ENCODE results near the gene ZNF366.

ZNF366 gene

GRCh38 chr5:72489536-72489935 is 17.7 kb downstream of the ZNF366 start:
- no peak for DNase-seq

- no peak for DNase-seq
Observed at GRCh38 chr5:72488756-72489155, 18.5 kb downstream of the ZNF366 start.

DNA sequence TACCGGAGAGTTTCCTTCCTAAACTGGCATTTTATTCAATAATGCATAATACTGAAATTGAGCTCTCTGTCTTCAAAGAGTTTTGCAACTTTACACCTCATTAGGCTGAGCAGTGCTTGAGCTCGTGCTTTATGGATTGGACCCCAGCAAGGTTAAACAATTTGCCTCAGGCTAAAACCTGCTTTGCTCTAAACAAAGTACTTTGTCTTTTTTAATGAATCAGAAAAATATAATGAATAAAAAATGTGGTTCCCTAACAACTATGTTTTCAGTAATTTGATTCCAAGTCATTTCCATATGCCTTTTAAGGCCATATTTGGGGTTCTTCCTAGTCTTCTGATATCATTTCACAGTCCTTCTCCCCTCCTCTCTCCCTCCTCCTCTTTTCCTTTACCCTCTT is 20.0 kb downstream of the ZNF366 start:
- DNase-seq: no peak

- DNase-seq: no peak
Observed at GRCh38 chr5:72486371-72486770, 20.8 kb downstream of the ZNF366 start.

GRCh38 chr5:72485430-72485974 is 21.7 kb downstream of the ZNF366 start:
- no peak for DNase-seq

DNA sequence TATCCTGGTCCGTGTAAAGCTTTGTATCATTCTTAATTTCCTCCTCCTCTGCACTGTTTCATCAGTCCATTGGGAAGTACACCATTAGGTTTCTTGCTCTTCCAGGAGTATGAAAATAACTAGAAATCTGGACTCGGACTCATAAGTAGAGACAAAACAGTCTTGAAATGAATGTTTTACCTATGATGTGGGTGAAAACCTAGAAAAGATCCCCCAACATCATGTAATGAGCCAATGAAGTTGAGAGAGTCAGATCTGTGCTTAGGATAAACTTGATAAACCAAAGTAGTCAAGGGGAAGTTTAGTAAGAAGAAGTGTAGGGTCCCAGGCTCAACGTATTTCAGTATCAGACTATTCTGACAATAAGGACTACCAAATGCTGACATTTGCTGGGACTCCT is 25.2 kb downstream of the ZNF366 start:
- no peak for DNase-seq

DNA sequence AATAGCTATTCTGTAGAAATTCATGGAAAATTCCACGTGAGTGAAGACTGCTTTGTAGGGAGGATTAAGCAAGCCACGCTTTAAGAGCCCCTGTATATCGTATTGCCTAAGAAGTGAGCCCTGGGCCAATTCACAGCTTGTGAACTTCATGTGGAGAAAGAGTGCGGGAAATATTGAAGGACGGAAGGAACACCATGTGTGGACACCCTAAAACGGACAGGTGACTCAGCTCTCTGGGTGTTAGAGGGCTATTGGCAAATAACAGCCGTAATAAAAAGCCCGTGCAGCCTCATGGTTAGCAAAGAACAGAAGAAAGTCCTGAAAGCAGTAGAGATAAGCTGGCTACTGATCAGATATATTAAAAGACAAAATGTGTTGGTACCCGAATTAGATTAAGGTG is 26.4 kb downstream of the ZNF366 start:
- no peak for DNase-seq

GRCh38 chr5:72479921-72480320 is 27.3 kb downstream of the ZNF366 start:
- no peak for DNase-seq

DNA sequence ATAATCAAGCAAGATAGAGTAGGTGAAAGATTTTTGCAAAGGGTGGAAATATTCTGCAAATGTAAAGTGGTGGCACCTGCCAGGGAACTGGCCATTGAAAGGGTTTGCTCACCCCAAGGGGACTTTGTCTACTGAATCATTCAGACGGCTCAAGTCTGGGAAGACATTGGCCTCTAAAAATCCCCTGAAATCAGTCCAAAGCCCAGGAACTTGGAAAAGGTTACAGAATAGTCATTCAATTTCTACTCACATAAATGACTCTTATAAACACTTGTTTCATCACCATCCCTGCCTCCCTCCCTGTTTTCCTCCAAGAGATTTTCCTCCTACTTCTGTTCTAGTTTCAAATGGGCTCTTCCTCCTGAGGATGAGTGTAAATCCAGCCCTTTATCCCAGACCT is 28.5 kb downstream of the ZNF366 start:
- DNase-seq: no peak

- DNase-seq: no peak
Observed at GRCh38 chr5:72478276-72478675, 28.9 kb downstream of the ZNF366 start.

GRCh38 chr5:72477644-72478043 is 29.6 kb downstream of the ZNF366 start:
- no peak for DNase-seq

DNA sequence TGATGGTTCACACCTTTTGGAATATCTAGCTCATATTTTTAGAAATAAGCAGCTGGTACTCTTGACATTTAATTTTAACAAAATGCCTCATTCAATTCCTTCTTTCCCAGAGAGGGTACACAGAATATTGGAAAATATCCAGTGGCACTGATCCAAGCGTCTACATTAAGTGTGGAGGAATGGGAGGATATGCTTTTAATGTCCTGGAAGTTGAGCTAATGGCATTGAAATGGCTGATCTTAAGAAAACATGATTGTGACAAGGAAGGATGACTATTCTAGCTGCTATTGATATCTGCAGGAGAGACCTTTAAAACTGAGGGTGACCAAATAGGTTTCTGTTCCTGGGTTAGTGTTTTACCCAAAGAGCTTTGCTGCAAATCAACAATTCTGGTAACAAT is 30.0 kb downstream of the ZNF366 start:
- no peak for DNase-seq

DNA sequence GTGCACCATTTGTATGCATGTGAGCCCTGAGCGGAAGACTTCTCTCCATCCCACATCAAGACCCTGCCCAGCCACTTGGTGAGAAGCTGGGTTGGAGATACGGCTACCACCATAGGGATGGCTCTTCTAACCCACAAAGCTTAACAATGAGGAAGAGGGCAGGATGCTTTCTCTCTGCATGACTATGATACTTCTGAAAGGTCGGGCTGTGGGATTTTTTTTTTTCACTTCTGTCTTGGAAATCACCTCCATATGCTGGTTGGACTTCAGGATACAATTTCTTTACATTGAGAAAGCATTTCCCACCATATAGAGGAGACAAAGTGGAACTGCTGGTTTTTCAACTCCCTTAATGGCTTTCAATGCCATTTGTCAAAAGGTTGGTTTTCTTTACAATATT is 30.5 kb downstream of the ZNF366 start:
- no peak for DNase-seq

- no peak for DNase-seq
Observed at GRCh38 chr5:72476275-72476674, 30.9 kb downstream of the ZNF366 start.

DNA sequence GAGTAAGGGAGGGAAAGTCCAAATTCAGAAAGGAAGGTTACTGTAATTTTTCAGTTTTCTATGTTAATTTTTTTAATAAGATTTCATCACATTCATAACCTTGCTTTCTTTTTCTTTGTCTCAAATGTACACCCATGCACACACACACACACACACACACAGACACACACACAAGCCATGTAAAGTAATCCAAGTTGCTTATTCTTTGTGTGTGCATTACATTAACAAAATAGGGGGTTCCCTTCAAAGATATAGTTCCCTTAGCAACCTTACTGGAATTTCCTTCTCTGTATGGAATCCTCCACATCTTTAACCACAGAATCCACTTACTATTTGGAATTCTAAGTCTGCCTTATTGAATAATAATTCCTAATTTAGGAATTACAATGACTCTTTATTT is 32.7 kb downstream of the ZNF366 start:
- no peak for DNase-seq

DNA sequence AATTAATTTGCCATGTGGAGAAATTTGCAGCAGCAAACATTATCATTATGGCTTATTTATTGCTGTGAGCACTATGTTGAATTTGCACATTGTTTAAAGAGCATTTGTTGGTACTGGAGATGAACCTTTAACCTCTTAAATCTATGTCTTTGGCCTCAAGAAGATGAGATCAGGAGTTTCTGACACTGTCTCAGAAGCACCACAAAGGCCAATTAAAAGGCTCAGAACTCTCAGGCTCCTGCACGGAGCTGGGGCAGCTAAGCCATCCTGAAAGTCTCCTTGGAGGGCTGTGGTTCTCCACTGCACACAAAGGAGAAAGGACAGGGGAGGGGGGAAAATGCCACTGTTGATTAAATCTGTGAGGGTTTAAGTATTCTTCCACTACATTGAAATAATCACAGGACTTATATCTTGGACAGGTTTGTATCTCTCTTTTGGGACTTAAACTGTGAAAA is 33.1 kb downstream of the ZNF366 start:
- no peak for DNase-seq

DNA sequence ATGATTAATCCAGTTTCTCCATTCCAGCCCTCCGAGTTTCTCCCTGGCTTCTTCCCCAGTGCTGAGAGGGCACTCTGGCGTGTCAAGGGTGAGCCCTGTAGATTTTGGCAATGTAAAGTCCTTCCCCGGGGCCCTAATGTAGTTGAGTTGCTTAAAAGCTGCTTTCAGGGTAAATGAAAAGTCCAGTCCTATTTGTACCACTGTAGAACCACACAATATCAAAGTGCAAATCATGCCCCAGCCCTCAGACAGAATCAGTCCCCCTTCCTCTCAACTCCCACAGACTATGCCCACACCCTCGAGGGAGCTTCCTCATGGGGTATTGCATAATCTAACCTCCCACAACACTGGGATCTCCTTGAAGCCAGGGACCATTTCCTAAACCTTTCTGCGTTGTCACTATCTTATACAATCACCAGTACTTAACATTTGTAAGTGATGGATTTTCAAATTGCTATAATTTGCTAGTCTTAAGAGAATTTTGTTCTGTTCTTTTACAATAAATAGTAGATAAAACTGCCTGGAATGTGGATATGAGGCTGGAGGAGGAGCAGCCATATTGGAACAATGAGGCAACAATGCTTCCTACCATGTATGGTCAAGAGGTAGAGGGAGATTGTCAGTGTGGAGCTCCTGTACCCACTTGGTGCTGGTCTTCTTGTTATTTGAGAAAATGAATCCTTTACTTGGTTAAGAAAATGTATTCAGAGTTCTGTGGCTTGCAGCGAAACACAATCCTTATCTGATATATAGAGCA is 34.4 kb downstream of the ZNF366 start:
- no peak for DNase-seq

DNA sequence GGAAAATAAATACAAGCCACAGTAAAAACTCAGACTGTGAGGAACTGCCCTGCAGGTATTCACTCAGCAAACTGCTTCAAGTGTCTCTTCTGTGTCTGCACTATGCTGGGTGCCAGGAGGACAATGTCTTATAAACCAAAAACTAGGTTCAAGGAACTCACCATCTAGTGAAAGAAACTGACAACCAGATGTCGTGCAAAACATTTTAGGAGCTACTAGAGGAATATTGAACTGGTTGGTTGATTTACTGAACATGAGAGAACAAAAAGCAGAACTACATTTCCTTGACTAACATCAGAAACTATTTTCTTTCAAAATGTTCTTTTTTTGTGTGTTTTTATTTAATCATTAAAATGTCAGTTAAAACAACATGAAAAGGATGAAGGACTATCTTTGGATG is 35.2 kb downstream of the ZNF366 start:
- no peak for DNase-seq

- no peak for DNase-seq
Observed at GRCh38 chr5:72470826-72471225, 36.4 kb downstream of the ZNF366 start.

- DNase-seq: no peak
Observed at GRCh38 chr5:72468606-72469005, 38.6 kb downstream of the ZNF366 start.

- DNase-seq: no peak
Observed at GRCh38 chr5:72468024-72468423, 39.2 kb downstream of the ZNF366 start.

DNA sequence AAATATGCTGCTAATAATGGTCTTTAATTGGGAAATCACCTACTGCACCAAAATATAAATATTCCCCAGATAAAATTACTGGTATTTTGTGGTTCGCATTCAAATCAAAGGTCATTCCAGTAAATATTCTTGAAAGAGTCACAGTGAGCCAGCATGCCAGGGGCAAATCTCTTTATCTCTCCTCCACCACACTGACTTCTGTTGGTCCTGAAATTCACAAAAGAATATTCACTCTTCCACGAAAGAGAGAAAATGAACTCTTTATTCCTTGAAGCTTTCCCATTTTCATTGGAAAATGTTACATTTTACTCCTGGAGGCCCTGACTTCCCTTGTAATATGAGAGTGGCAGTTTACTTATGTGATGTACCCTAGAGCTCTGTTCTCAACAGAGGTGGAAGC is 39.7 kb downstream of the ZNF366 start:
- no peak for DNase-seq

- no peak for DNase-seq
Observed at GRCh38 chr5:72465601-72466563, 41.3 kb downstream of the ZNF366 start.

DNA sequence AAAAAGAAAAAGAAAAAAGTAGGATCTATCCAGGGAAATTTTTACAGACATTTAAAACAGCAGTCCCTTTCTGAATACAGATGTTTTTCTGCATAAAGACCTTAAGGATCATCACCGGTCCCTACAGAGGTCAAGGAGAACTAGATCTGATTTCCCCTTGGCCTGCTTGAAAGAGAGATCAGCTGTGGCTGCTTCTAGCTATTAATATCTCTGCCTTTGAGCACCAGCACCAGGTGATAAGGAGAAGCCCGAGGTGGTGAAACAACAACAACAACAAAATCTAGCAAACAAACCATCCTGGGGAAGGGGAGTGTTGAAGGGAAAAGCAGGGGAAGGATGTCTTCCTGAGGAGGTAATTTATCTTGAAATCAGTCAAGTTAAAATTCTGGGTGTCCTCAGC is 42.1 kb downstream of the ZNF366 start:
- DNase-seq: no peak

All from COR-L47 (cell line).